Measurements from ENCODE around the gene NPAS1. TPM values are rescaled to one million over a fixed set of nuclear protein-coding genes. Genes with fewer than 3 reads are reported as not detected.
A peak's percentile ranks its signal among the peaks of the same experiment; 100 is the strongest.

Gene NPAS1
- total RNA-seq, 2 donors from 2014 or later, result 0.39 TPM; not detected in 1

GRCh38 chr19:46980761-46981160 is 38.9 kb upstream of the NPAS1 start:
- H3K9me3 ChIP-seq, result no peaks in the 10 kb centered on the region
- H3K4me1 ChIP-seq, result peaks cover 0 to 88% of the 10 kb centered on the region in 2 donors
- peak overlapping the region; percentile 89 to 91 for H3K27ac ChIP-seq

GRCh38 chr19:46981286-46981945 is 38.2 kb upstream of the NPAS1 start:
- Histone ChIP-seq H3K36me3 (no peaks in the 10 kb centered on the region), H3K27me3 (no peaks in the 10 kb centered on the region), H3K4me3 (no peak overlapping the region), H3K27ac (peak overlapping the region; percentile 64 to 89), H3K9me3 (no peaks in the 10 kb centered on the region), H3K4me1 (peaks cover 0 to 85% of the 10 kb centered on the region in 2 donors)
- no peak for DNase-seq (ENCODE audit: low spot score)
- no peak for TF ChIP-seq CTCF (IDR thresholded peaks at IDR 0.05)

More at GRCh38 chr19:46980761-46981160, 38.9 kb upstream of the NPAS1 start:
- no peaks in the 10 kb centered on the region for H3K36me3 ChIP-seq
- TF ChIP-seq CTCF (IDR thresholded peaks at IDR 0.05), result no peak
- no peaks in the 10 kb centered on the region for H3K27me3 ChIP-seq
- no peak for DNase-seq (ENCODE audit: low spot score)
- H3K4me3 ChIP-seq, result no peak overlapping the region

- DNase-seq (ENCODE audit: low spot score), result no peak
- H3K9me3 ChIP-seq, result no peaks in the 10 kb centered on the region
- H3K27ac ChIP-seq, result peak overlapping the region in 1 of 2 donors; percentile 20
- H3K27me3 ChIP-seq, result no peaks in the 10 kb centered on the region
- TF ChIP-seq CTCF (IDR thresholded peaks at IDR 0.05), result no peak
- no peak overlapping the region for H3K4me3 ChIP-seq
- peaks cover 0 to 70% of the 10 kb centered on the region in 2 donors for H3K4me1 ChIP-seq
- H3K36me3 ChIP-seq, result peaks cover 4% of the 10 kb centered on the region
These were observed 36.5 kb upstream of the NPAS1 start for GRCh38 chr19:46983097-46983496.

DNA sequence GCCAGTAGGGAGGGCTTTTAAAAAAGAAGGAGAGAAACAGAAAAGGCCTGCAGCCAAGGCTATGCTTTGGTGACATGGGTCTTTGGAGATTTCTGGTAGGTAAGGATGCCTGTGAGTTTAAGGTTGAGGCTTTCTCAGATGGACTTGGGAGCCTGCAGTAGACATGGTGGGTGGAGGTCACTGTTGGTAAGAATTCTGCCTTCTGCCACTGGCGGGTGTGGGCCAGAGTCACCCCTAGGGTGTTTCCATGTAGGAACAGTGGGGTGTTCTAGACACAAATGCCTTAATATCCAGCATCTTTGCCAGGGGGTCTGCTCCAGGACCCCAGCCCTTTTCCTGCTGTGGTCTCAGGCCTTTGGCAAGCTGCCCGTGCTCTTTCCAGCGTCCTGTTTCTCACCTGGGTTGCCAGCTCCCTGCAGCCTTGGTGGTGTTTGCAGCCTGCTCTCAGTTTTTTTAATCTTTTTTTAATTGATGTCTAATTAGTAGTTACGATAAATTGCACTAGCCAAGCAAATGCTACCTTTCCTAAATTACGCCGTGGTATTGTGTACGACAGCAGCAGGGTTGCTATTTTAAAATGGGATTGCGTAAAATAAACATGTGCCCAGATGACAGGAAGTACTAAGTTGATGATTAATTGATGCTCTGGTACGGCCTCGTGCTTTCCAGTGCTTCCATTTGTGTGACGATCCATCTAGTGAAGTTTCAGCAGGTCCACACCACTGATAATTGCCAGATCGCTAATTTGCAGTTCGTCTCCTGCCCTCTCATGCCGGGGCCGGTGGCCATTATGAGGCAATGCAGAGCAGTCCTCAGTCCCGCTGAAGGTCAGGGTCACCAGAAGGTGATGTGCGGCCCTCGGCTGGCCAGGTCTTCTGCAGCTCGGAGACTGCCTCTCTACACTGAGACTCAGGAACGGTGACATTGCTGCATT is 35.3 kb upstream of the NPAS1 start:
- TF ChIP-seq CTCF (IDR thresholded peaks at IDR 0.05), result no peak
- Histone ChIP-seq H3K4me1 (peaks cover 0 to 65% of the 10 kb centered on the region in 2 donors), H3K27me3 (no peaks in the 10 kb centered on the region), H3K4me3 (no peak overlapping the region), H3K9me3 (no peaks in the 10 kb centered on the region), H3K36me3 (peaks cover 12% of the 10 kb centered on the region), H3K27ac (peak overlapping the region; percentile 59 to 66)
- no peak for DNase-seq (ENCODE audit: low spot score)

- H3K4me1 ChIP-seq, result peaks cover 0 to 65% of the 10 kb centered on the region in 2 donors
- TF ChIP-seq CTCF (IDR thresholded peaks at IDR 0.05), result no peak
- H3K27me3 ChIP-seq, result no peaks in the 10 kb centered on the region
- no peak overlapping the region for H3K4me3 ChIP-seq
- no peak for DNase-seq (ENCODE audit: low spot score)
- H3K27ac ChIP-seq, result peak overlapping the region; percentile 59 to 66
- peaks cover 15% of the 10 kb centered on the region for H3K36me3 ChIP-seq
- no peaks in the 10 kb centered on the region for H3K9me3 ChIP-seq
These were observed 33.9 kb upstream of the NPAS1 start for GRCh38 chr19:46985542-46986415.
